Breast epithelium (tissue), 4 donors: ENCODE results near the gene LAMB4. TPM values are rescaled to one million over a fixed set of nuclear protein-coding genes. Genes with fewer than 3 reads are reported as not detected.

Source experiments
- DNase-seq, 2 donors: peaks; one replicate each; pipeline ENCODE4 v3.0.0-alpha.2; 2019; ENCODE audit warnings: low spot score in 2 of 2
- H3K27ac ChIP-seq, 2 donors: fragments of 200-600 bp; sonication (generic) in 1 of 2; one replicate each; pipeline ENCODE4 v1.5.1; 2016 to 2019; ENCODE audit warnings: mild to moderate bottlenecking in 1 of 2
- H3K27me3 ChIP-seq, 2 donors: fragments of 200-600 bp; sonication (generic) in 1 of 2; one replicate each; pipeline versions ENCODE4 v1.5.1 to v1.6.0; 2017 to 2019; ENCODE audit warnings: control low read depth in 1 of 2, mild to moderate bottlenecking in 1 of 2
- H3K36me3 ChIP-seq: fragments of 200-600 bp; one replicate; pipeline ENCODE4 v1.5.1; 2019
- H3K4me1 ChIP-seq, 2 donors: fragments of 200-600 bp; sonication (generic); one replicate each; pipeline ENCODE4 v1.5.1; 2016 to 2019; ENCODE audit warnings: control low read depth in 1 of 2
- H3K4me3 ChIP-seq, 3 donors: fragments of 200-600 bp; sonication (generic); 1 replicate in 2 of 3; 2 replicates in 1 of 3; pipeline ENCODE4 v1.5.1; 2016 to 2019; ENCODE audit warnings: mild to moderate bottlenecking in 3 of 3, moderate library complexity in 2 of 3
- H3K9me3 ChIP-seq, 2 donors: fragments of 200-600 bp; sonication (generic) in 1 of 2; one replicate each; pipeline ENCODE4 v1.5.1; 2016 to 2019; ENCODE audit warnings: control low read depth in 1 of 2
- CTCF ChIP-seq, 3 donors: fragments of 450-650 bp; IDR thresholded peaks; one replicate each; pipeline ENCODE4 v1.5.1; 2016 to 2017; ENCODE audit warnings: antibody characterized with exemption in 3 of 3, mild to moderate bottlenecking in 3 of 3, moderate library complexity in 3 of 3
- POLR2A ChIP-seq: fragments of 450-650 bp; IDR thresholded peaks from one replicate; pipeline ENCODE4 v1.6.1; 2016; ENCODE audit warnings: antibody characterized with exemption, mild to moderate bottlenecking, moderate library complexity
- POLR2AphosphoS5 ChIP-seq, 3 donors: sonication (generic); formaldehyde crosslinking; IDR thresholded peaks; one replicate each; pipeline ENCODE4 v1.6.1; 2017; ENCODE audit warnings: antibody characterized with exemption in 3 of 3
- intact Hi-C: fragments of 100-400 bp; cut with DNase I; formaldehyde crosslinking; loops from one replicate; pipeline ENCODE4 v1.15.1; 2023; ENCODE audit warnings: low total_unique reads
- total RNA-seq, 3 donors: library from RNA; depleted of rRNA; stranded (reverse); fragments of >200 nt; gene quantifications; one replicate each; pipeline ENCODE4 v1.1.0, GENCODE V29; 2016

LAMB4 gene
- total RNA-seq, 3 donors from 2014 or later: 0.29 to 0.98 (median 0.48) TPM

GRCh38 chr7:108083980-108084379 lies 46.2 kb downstream of the LAMB4 start:
- H3K27me3 ChIP-seq: no peaks in the 10 kb centered on the region
- H3K27ac ChIP-seq: no peak overlapping the region
- intact Hi-C loops: no loop called here
- H3K4me1 ChIP-seq: no peaks in the 10 kb centered on the region
- H3K36me3 ChIP-seq: no peaks in the 10 kb centered on the region
- no peak for TF ChIP-seq POLR2A
- TF ChIP-seq POLR2AphosphoS5 (IDR thresholded peaks at IDR 0.05): no peak
- no peak for TF ChIP-seq CTCF (IDR thresholded peaks at IDR 0.05)
- H3K9me3 ChIP-seq: peaks cover 0 to 11% of the 10 kb centered on the region in 2 donors
- DNase-seq: no peak
- no peak overlapping the region for H3K4me3 ChIP-seq

GRCh38 chr7:108079648-108080591 lies 50.2 kb downstream of the LAMB4 start:
- no peak for TF ChIP-seq POLR2A
- TF ChIP-seq POLR2AphosphoS5 (IDR thresholded peaks at IDR 0.05): no peak
- TF ChIP-seq CTCF (IDR thresholded peaks at IDR 0.05): no peak
- Histone ChIP-seq H3K36me3 (no peaks in the 10 kb centered on the region), H3K27me3 (no peaks in the 10 kb centered on the region), H3K4me3 (no peak overlapping the region), H3K9me3 (peaks cover 0 to 11% of the 10 kb centered on the region in 2 donors), H3K4me1 (no peaks in the 10 kb centered on the region), H3K27ac (no peak overlapping the region)
- no peak for DNase-seq
- intact Hi-C loops: no loop called here

GRCh38 chr7:108079276-108079647 lies 50.9 kb downstream of the LAMB4 start:
- peaks cover 0 to 11% of the 10 kb centered on the region in 2 donors for H3K9me3 ChIP-seq
- DNase-seq: no peak
- H3K36me3 ChIP-seq: no peaks in the 10 kb centered on the region
- H3K27ac ChIP-seq: no peak overlapping the region
- intact Hi-C loops: no loop called here
- TF ChIP-seq POLR2A: no peak
- TF ChIP-seq CTCF (IDR thresholded peaks at IDR 0.05): no peak
- no peak for TF ChIP-seq POLR2AphosphoS5 (IDR thresholded peaks at IDR 0.05)
- H3K4me3 ChIP-seq: no peak overlapping the region
- no peaks in the 10 kb centered on the region for H3K4me1 ChIP-seq
- H3K27me3 ChIP-seq: no peaks in the 10 kb centered on the region

- H3K27ac ChIP-seq: no peak overlapping the region
- no peaks in the 10 kb centered on the region for H3K4me1 ChIP-seq
- no peaks in the 10 kb centered on the region for H3K27me3 ChIP-seq
- no peak overlapping the region for H3K4me3 ChIP-seq
- intact Hi-C loops: no loop called here
- no peaks in the 10 kb centered on the region for H3K36me3 ChIP-seq
- no peak for DNase-seq
- peaks cover 0 to 11% of the 10 kb centered on the region in 2 donors for H3K9me3 ChIP-seq
- TF ChIP-seq POLR2A (no peak), CTCF (IDR thresholded peaks at IDR 0.05) (no peak), POLR2AphosphoS5 (IDR thresholded peaks at IDR 0.05) (no peak)
These were observed 51.5 kb downstream of the LAMB4 start for GRCh38 chr7:108078691-108079090.

- H3K4me1 ChIP-seq: no peaks in the 10 kb centered on the region
These were observed 51.9 kb downstream of the LAMB4 start for GRCh38 chr7:108078211-108078673.

More at GRCh38 chr7:108078211-108078673, 51.9 kb downstream of the LAMB4 start:
- Histone ChIP-seq H3K4me3 (no peak overlapping the region), H3K9me3 (peaks cover 0 to 11% of the 10 kb centered on the region in 2 donors), H3K36me3 (no peaks in the 10 kb centered on the region), H3K27me3 (no peaks in the 10 kb centered on the region), H3K27ac (no peak overlapping the region)
- intact Hi-C loops: no loop called here
- no peak for DNase-seq
- TF ChIP-seq POLR2AphosphoS5 (IDR thresholded peaks at IDR 0.05): no peak
- TF ChIP-seq POLR2A: no peak
- no peak for TF ChIP-seq CTCF (IDR thresholded peaks at IDR 0.05)
